IMR-90 (cell line): ENCODE results near the gene F12. TPM values are rescaled to one million over a fixed set of nuclear protein-coding genes. Genes with fewer than 3 reads are reported as not detected.

Experiments
- ATAC-seq: fragments of 200-7000 bp; cut with Tn5 transposase; 2 replicates; pipeline ENCODE4 v1.9.1; 2020; ENCODE audit warnings: low read depth, mild to moderate bottlenecking, moderate library complexity
- BruUV-seq: library from RNA; stranded (reverse); fragments of 400-500 nt; replicated peaks from 2 replicates; lab custom pipeline; 2021; lab: Mats Ljungman, UMichigan
- CTCF ChIA-PET: fragments of 300-600 bp; formaldehyde crosslinking; extraction: SDS; loops from one replicate; lab custom pipeline; 2021; ENCODE audit warnings: antibody characterized with exemption; lab: Yijun Ruan, JAX
- POLR2A ChIA-PET: fragments of 300-600 bp; sonication (Branson Sonifier 250); formaldehyde crosslinking; loops from one replicate; lab custom pipeline; 2022; ENCODE audit warnings: antibody characterized with exemption; ENCODE audit not compliant: unreplicated experiment; lab: Charles Lee
- DNase-seq: peaks from one replicate; pipeline ENCODE4 v3.0.0; 2013
- H2AFZ ChIP-seq: replicated peaks from 2 replicates; pipeline ENCODE3; 2013; ENCODE audit warnings: low read length, mild to moderate bottlenecking; ENCODE audit not compliant: poor library complexity
- H2AK5ac ChIP-seq: 2 replicates; pipeline ENCODE4 v1.6.1; 2013; ENCODE audit warnings: low read depth, low read length, inconsistent platforms
- H2AK9ac ChIP-seq: replicated peaks from 2 replicates; pipeline ENCODE3; 2013; ENCODE audit warnings: mild to moderate bottlenecking, low read depth, low read length, moderate library complexity; ENCODE audit not compliant: poor library complexity
- H2BK120ac ChIP-seq: 2 replicates; pipeline ENCODE4 v1.6.1; 2013; ENCODE audit warnings: low read depth, low read length, inconsistent platforms
- H2BK15ac ChIP-seq: 3 replicates; pipeline ENCODE4 v1.6.1; 2013; ENCODE audit warnings: low read depth, low read length, inconsistent platforms
- H2BK20ac ChIP-seq: 2 replicates; pipeline ENCODE4 v1.6.1; 2013; ENCODE audit warnings: low read depth, mild to moderate bottlenecking, inconsistent platforms, low read length, moderate library complexity
- H2BK5ac ChIP-seq: 2 replicates; pipeline ENCODE4 v1.6.1; 2013; ENCODE audit warnings: mild to moderate bottlenecking, low read depth, low read length, inconsistent platforms; ENCODE audit not compliant: poor library complexity, severe bottlenecking
- H3K14ac ChIP-seq: replicated peaks from 2 replicates; pipeline ENCODE4 v1.6.1; 2013; ENCODE audit warnings: low read depth, low read length, inconsistent platforms
- H3K18ac ChIP-seq: 2 replicates; pipeline ENCODE4 v1.6.1; 2013; ENCODE audit warnings: low read depth, low read length, control low read depth
- H3K23ac ChIP-seq: 2 replicates; pipeline ENCODE4 v1.6.1; 2013; ENCODE audit warnings: low read depth, low read length, inconsistent platforms
- H3K27ac ChIP-seq: 2 replicates; pipeline ENCODE4 v1.5.1; 2013; ENCODE audit warnings: mild to moderate bottlenecking, control low read depth, low read length; ENCODE audit not compliant: insufficient read depth
- H3K27me3 ChIP-seq: 2 replicates; pipeline ENCODE4 v1.6.1; 2013; ENCODE audit warnings: low read length; ENCODE audit not compliant: control insufficient read depth, insufficient read depth
- H3K36me3 ChIP-seq: 2 replicates; pipeline ENCODE4 v1.6.1; 2013; ENCODE audit warnings: low read length, mixed read lengths; ENCODE audit not compliant: control insufficient read depth, insufficient read depth
- H3K4ac ChIP-seq: 2 replicates; pipeline ENCODE4 v1.6.1; 2013; ENCODE audit warnings: low read depth, low read length, inconsistent platforms
- H3K4me1 ChIP-seq: 2 replicates; pipeline ENCODE4 v1.6.1; 2013; ENCODE audit warnings: low read length, mixed read lengths; ENCODE audit not compliant: control insufficient read depth, insufficient read depth
- H3K4me2 ChIP-seq: 2 replicates; pipeline ENCODE4 v1.6.1; 2013; ENCODE audit warnings: low read depth, mild to moderate bottlenecking, control low read depth, low read length, moderate library complexity
- H3K4me3 ChIP-seq: 2 replicates; pipeline ENCODE4 v1.5.1; 2013; ENCODE audit warnings: low read depth, mild to moderate bottlenecking, control low read depth, low read length, moderate library complexity; ENCODE audit not compliant: insufficient read depth
- H3K56ac ChIP-seq: 2 replicates; pipeline ENCODE4 v1.6.1; 2013; ENCODE audit warnings: low read length, inconsistent platforms; ENCODE audit not compliant: insufficient read depth; ENCODE audit errors: extremely low read depth
- H3K79me1 ChIP-seq, 2 experiments: 2 replicates each; pipeline ENCODE4 v1.6.1; 2013; ENCODE audit warnings: low read length in 2 of 2, inconsistent platforms in 1 of 2, low read depth in 1 of 2
- H3K9ac ChIP-seq: 2 replicates; pipeline ENCODE4 v1.6.1; 2013; ENCODE audit warnings: low read depth, low read length, control low read depth
- H3K9me1 ChIP-seq: 2 replicates; pipeline ENCODE4 v1.6.1; 2013; ENCODE audit warnings: low read length, inconsistent platforms; ENCODE audit not compliant: insufficient read depth
- H3K9me3 ChIP-seq: 2 replicates; pipeline ENCODE4 v1.6.1; 2013; ENCODE audit warnings: low read length; ENCODE audit not compliant: control insufficient read depth, insufficient read depth
- H4K20me1 ChIP-seq: 2 replicates; pipeline ENCODE4 v1.6.1; 2013; ENCODE audit warnings: low read length, inconsistent platforms; ENCODE audit not compliant: insufficient read depth
- H4K5ac ChIP-seq: 2 replicates; pipeline ENCODE4 v1.6.1; 2013; ENCODE audit warnings: mild to moderate bottlenecking, low read depth, low read length, control low read depth
- H4K8ac ChIP-seq, 2 experiments: 2 replicates each; pipeline ENCODE4 v1.6.1; 2013; ENCODE audit warnings: low read depth in 2 of 2, low read length in 2 of 2, control low read depth in 1 of 2, inconsistent platforms in 1 of 2
- H4K91ac ChIP-seq: 2 replicates; pipeline ENCODE4 v1.6.1; 2013; ENCODE audit warnings: low read depth, low read length, inconsistent platforms; ENCODE audit not compliant: insufficient read depth
- BHLHE40 ChIP-seq: fragments of 150-350 bp; IDR thresholded peaks from 2 replicates; pipeline ENCODE4 v1.6.1; 2016; ENCODE audit warnings: mild to moderate bottlenecking, low read depth, low read length
- CEBPB ChIP-seq: IDR thresholded peaks from 2 replicates; pipeline ENCODE4 v1.6.1; 2012; ENCODE audit warnings: low read depth, low read length, improper control_type of control experiment
- CHD1 ChIP-seq: IDR thresholded peaks from 2 replicates; pipeline ENCODE4 v1.6.1; 2012; ENCODE audit warnings: low read depth, low read length, improper control_type of control experiment
- FOS ChIP-seq: fragments of 150-350 bp; IDR thresholded peaks from 2 replicates; pipeline ENCODE4 v1.6.1; 2016; ENCODE audit warnings: low read depth, low read length
- MAFK ChIP-seq: IDR thresholded peaks from 2 replicates; pipeline ENCODE4 v1.6.1; 2012; ENCODE audit warnings: low read depth, low read length, improper control_type of control experiment
- MAZ ChIP-seq: IDR thresholded peaks from 2 replicates; pipeline ENCODE4 v1.6.1; 2012; ENCODE audit warnings: low read depth, mild to moderate bottlenecking, low read length, improper control_type of control experiment, moderate library complexity, borderline replicate concordance
- MXI1 ChIP-seq: IDR thresholded peaks from 2 replicates; pipeline ENCODE4 v1.6.1; 2012; ENCODE audit warnings: low read depth, mild to moderate bottlenecking, low read length, moderate library complexity, borderline replicate concordance
- NFE2L2 ChIP-seq: fragments of 150-350 bp; IDR thresholded peaks from 2 replicates; pipeline ENCODE4 v1.6.1; 2016; ENCODE audit warnings: low read depth, mild to moderate bottlenecking, low read length
- POLR2A ChIP-seq: IDR thresholded peaks from 2 replicates; pipeline ENCODE4 v1.6.1; 2012; ENCODE audit warnings: mild to moderate bottlenecking, low read depth, low read length
- RAD21 ChIP-seq: IDR thresholded peaks from 2 replicates; pipeline ENCODE4 v1.6.1; 2012; ENCODE audit warnings: low read length, improper control_type of control experiment
- RCOR1 ChIP-seq: IDR thresholded peaks from 2 replicates; pipeline ENCODE4 v1.6.1; 2012; ENCODE audit warnings: mild to moderate bottlenecking, low read length, improper control_type of control experiment; ENCODE audit not compliant: insufficient replicate concordance
- RFX5 ChIP-seq: IDR thresholded peaks from 2 replicates; pipeline ENCODE4 v1.8.0; 2012; ENCODE audit warnings: low read depth, mild to moderate bottlenecking, low read length, moderate library complexity
- USF2 ChIP-seq: fragments of 150-350 bp; IDR thresholded peaks from 2 replicates; pipeline ENCODE4 v1.6.1; 2017; ENCODE audit warnings: mild to moderate bottlenecking, antibody characterized with exemption, low read length, low read depth
- WGBS, 2 experiments: methylation state at CpG; one replicate each; pipeline versions ENCODE4 v1.1.5 to v1.1.7; 2013; ENCODE audit warnings: missing lambda C conversion rate in 2 of 2; ENCODE audit not compliant: insufficient read length in 1 of 2; ENCODE audit errors: extremely low coverage in 2 of 2; 5-methylcytosine and 5-hydroxymethylcytosine counted together
- dilution Hi-C: fragments of 300-500 bp; cut with HindIII; formaldehyde crosslinking; loops from one replicate; pipeline ENCODE4 v1.14.3; 2018; ENCODE audit warnings: low sequenced_read_pairs; ENCODE audit not compliant: unreplicated experiment
- in situ Hi-C: fragments of 300-500 bp; cut with MboI; formaldehyde crosslinking; loops from 3 replicates; pipeline ENCODE4 v1.14.3; 2019; ENCODE audit warnings: low sequenced_read_pairs, inconsistent platforms, mixed read lengths
- intact Hi-C: fragments of 100-400 bp; cut with micrococcal nuclease; formaldehyde crosslinking; loops from 2 replicates; pipeline ENCODE4 v1.10.0; 2022
- polyA plus RNA-seq, 3 experiments: library from polyadenylated mRNA; depleted of rRNA; stranded (reverse); fragments of >200 nt; gene quantifications; 2 replicates each; pipeline ENCODE4 v1.2.3, GENCODE V29; 2012; ENCODE audit warnings: low replicate concordance in 1 of 3
- total RNA-seq: library from RNA; depleted of rRNA; stranded (reverse); fragments of >200 nt; gene quantifications from 2 replicates; pipeline ENCODE4 v1.2.3, GENCODE V29; 2012

F12 gene
- total and polyA plus RNA-seq, 2 of the 4 experiments (the other 2 are of a cell fraction) = 0.36 to 1.2 TPM

GRCh38 chr5:177376107-177376506 is 33.3 kb downstream of the F12 start:
- H3K79me1 ChIP-seq = no peaks in the 10 kb centered on the region
- H3K4me1 ChIP-seq = peaks cover 7% of the 10 kb centered on the region; the same call in 1 of the 2 replicates
- H3K27ac ChIP-seq = no peak overlapping the region
- no peak overlapping the region for H2BK20ac ChIP-seq
- no peak overlapping the region for H3K23ac ChIP-seq
- H3K4me3 ChIP-seq = no peak overlapping the region
- H3K4me2 ChIP-seq = no peak overlapping the region
- intact Hi-C loops (no loop called here), dilution Hi-C loops (no loop called here), in situ Hi-C loops (no loop called here)
- no peak overlapping the region for H2BK15ac ChIP-seq
- no peak overlapping the region for H3K4ac ChIP-seq
- H3K56ac ChIP-seq = no peak overlapping the region
- no peaks in the 10 kb centered on the region; the same call in 1 of the 2 replicates for H4K20me1 ChIP-seq
- no peak overlapping the region for H2BK120ac ChIP-seq
- BruUV-seq = no TSS peak
- DNase-seq = no peak
- no peak overlapping the region for H4K8ac ChIP-seq
- no peak overlapping the region for H3K18ac ChIP-seq
- H4K91ac ChIP-seq = no peak overlapping the region
- H2BK5ac ChIP-seq = no peak overlapping the region
- no peaks in the 10 kb centered on the region for H3K9me3 ChIP-seq
- no peak overlapping the region for H4K5ac ChIP-seq
- no peak for ATAC-seq
- TF ChIP-seq MXI1 = no peak
- TF ChIP-seq USF2 = no peak
- no peak for TF ChIP-seq RAD21
- TF ChIP-seq NFE2L2 = no peak
- no peak for TF ChIP-seq CHD1
- no peak for TF ChIP-seq MAFK
- no peak for TF ChIP-seq POLR2A
- TF ChIP-seq MAZ = no peak
- TF ChIP-seq FOS = no peak
- TF ChIP-seq BHLHE40 = no peak
- no peak for TF ChIP-seq RCOR1
- TF ChIP-seq RFX5 = no peak
- no peak for TF ChIP-seq CEBPB
- no peak overlapping the region for H3K9ac ChIP-seq
- peaks cover 6% of the 10 kb centered on the region; the same call in 1 of the 2 replicates for H3K9me1 ChIP-seq
- no peak overlapping the region for H2AFZ ChIP-seq
- 80% methylated on average over 2 of the region's 11 CpGs; no CpG with 5 or more reads in 1 of the 2 experiments for WGBS, 2 experiments
- POLR2A ChIA-PET = no interaction called here
- no peak overlapping the region for H2AK5ac ChIP-seq
- H3K14ac ChIP-seq = no peak overlapping the region
- H3K27me3 ChIP-seq = peaks cover 7% of the 10 kb centered on the region; the same call in 1 of the 2 replicates
- CTCF ChIA-PET = no interaction called here
- no peaks in the 10 kb centered on the region for H3K36me3 ChIP-seq
- no peak overlapping the region for H2AK9ac ChIP-seq
